Activated T-cell treated with anti-CD3 and anti-CD28 coated beads, Interleukin-2, amount 50 U/mL, for 72 hours (primary cell): ENCODE measurements around the gene EXOSC1. TPM values are rescaled to one million over a fixed set of nuclear protein-coding genes. Genes with fewer than 3 reads are reported as not detected.
"Not testable (repeated sequence)": the region's sequence is repeated elsewhere in the genome, so short reads cannot be mapped to it uniquely, and the experiment has no call there.

Experiments used
- ATAC-seq, 2 donors: fragments of 150-1000 bp; cut with Tn5 transposase; replicated peaks in 1 of 2; 2 replicates each; pipeline ENCODE4 v1.10.0; 2021; ENCODE audit warnings: moderate library complexity in 2 of 2, mild to moderate bottlenecking in 1 of 2
- DNase-seq, 2 donors: peaks; one replicate each; pipeline ENCODE4 v3.0.0; 2021 to 2022; ENCODE audit warnings: mixed read lengths in 1 of 2
- H3K27ac Mint-ChIP-seq: one replicate; pipeline ENCODE4 v1.8.0; 2022; ENCODE audit warnings: mild to moderate bottlenecking, moderate library complexity, mixed read lengths
- H3K27me3 Mint-ChIP-seq: one replicate; pipeline ENCODE4 v1.8.0; 2022; ENCODE audit warnings: low read depth, mixed read lengths
- H3K36me3 Mint-ChIP-seq, 2 donors: one replicate each; pipeline ENCODE4 v1.8.0; 2022; ENCODE audit warnings: mixed read lengths in 2 of 2, mild to moderate bottlenecking in 1 of 2; ENCODE audit not compliant: insufficient read depth in 2 of 2
- H3K4me1 Mint-ChIP-seq: one replicate; pipeline ENCODE4 v1.8.0; 2022; ENCODE audit warnings: low read depth, mixed read lengths
- H3K4me3 Mint-ChIP-seq, 2 donors: one replicate each; pipeline ENCODE4 v1.8.0; 2022; ENCODE audit warnings: mild to moderate bottlenecking in 2 of 2, mixed read lengths in 2 of 2, moderate library complexity in 2 of 2
- H3K9me3 Mint-ChIP-seq, 2 donors: one replicate each; pipeline ENCODE4 v1.8.0; 2022; ENCODE audit warnings: mixed read lengths in 2 of 2
- total RNA-seq, 2 donors: library from RNA; stranded (reverse); gene quantifications; one replicate each; pipeline ENCODE4 v1.2.3, GENCODE V29; 2022

Gene EXOSC1
- total RNA-seq, 2 donors from 2014 or later, result 75.3 to 75.7 TPM

DNA sequence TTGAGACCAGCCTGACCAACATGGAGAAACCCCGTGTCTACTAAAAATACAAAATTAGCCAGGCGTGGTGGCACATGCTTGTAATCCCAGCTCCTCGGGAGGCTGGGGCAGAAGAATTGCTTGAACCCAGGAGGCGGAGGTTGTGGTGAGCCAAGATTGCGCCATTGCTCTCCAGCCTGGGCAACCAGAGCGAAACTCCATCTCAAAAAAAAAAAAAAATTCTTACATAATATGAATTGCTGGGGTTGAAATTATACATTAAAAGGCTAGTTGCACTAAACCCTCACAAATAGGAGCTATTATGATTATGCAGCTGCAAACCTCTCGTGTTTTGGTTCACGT lies 22.1 kb downstream of the EXOSC1 start:
- Mint-ChIP-seq H3K27ac (peak overlapping the region; percentile 98), H3K4me1 (peaks cover 69% of the 10 kb centered on the region), H3K4me3 (peak overlapping the region; percentile 70 to 76), H3K36me3 (peaks cover 16 to 17% of the 10 kb centered on the region in 2 donors)
- DNase-seq, H3K9me3 Mint-ChIP-seq, ATAC-seq, H3K27me3 Mint-ChIP-seq: not testable (repeated sequence)

DNA sequence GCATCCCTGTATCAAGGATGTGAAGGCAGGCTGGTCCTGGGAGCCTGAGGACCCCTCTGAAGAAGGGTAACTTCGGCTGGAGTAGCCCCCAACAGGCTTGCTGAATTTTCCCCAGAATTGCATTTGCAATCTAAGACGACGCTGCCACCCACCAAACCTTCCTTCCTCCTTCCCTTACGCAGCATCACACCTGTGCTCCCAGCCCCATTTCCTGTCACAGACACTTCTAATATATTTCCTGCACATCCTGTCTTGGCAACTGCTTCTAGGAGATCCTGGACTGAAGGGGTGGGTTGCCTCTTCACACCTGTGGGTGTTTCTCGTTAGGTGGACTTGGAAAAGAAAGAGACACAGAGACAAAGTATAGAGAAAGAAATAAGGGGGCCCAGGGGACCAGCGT lies 29.2 kb downstream of the EXOSC1 start:
- DNase-seq, result no peak
- Mint-ChIP-seq H3K9me3 (no peaks in the 10 kb centered on the region), H3K36me3 (peaks cover 2 to 7% of the 10 kb centered on the region in 2 donors), H3K27me3 (no peaks in the 10 kb centered on the region), H3K27ac (peak overlapping the region; percentile 17), H3K4me1 (peaks cover 94% of the 10 kb centered on the region), H3K4me3 (peak overlapping the region; percentile 25 to 38)
- ATAC-seq, result no peak

GRCh38 chr10:97412891-97413304 lies 32.9 kb downstream of the EXOSC1 start:
- DNase-seq, result peak; percentile 79 to 85
- Mint-ChIP-seq H3K4me1 (peaks cover 67% of the 10 kb centered on the region), H3K4me3 (peak overlapping the region; percentile 60 to 70), H3K27ac (peak overlapping the region; percentile 40), H3K27me3 (no peaks in the 10 kb centered on the region), H3K9me3 (no peaks in the 10 kb centered on the region), H3K36me3 (peaks cover 0 to 2% of the 10 kb centered on the region in 2 donors)
- ATAC-seq, result peak; percentile 80 to 86

DNA sequence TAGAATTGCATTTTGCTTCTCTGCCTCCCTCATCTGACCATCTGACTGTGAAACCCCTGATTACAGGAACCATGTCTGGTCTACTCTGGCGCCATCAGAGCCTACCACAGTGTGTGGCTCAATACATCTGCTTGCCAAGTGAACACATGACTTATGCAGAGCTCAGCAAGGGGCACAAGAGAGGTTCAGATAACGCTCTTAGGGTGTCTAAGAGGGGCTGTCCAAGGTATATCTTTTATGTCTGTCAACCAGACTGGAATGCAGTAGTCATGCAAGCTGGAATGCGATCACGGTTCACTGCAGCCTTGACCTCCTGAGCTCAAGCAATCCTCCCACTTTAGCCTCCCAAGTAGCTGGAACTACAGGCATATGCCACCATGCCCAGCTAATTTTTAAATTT lies 34.4 kb downstream of the EXOSC1 start:
- H3K4me1 Mint-ChIP-seq, result peaks cover 60% of the 10 kb centered on the region
- H3K4me3 Mint-ChIP-seq, result no peak overlapping the region
- ATAC-seq, result no peak

DNA sequence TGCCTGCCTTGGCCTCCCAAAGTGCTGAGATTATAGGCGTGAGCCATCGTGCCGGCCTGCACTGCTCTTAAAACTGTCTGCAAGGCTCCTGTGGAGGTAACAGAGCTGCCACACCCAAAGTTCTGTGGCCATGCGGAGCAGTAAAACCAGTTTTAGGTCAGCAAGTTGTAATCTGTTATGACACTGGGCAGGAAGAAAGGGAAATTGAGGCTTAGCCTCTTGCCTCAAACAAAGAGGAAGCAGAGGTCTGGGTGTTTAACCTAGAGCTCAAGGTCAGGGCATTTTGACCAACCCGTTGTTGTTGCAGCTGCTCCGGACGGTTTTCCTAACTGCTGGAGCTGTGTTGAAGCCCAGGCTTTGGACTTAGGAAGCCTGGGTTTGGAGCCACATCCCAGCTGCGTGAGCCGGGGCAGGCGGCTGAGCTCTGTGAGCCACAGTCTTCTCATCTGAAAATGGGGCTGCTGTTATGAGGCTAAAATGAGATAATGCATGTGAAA lies 37.3 kb downstream of the EXOSC1 start:
- DNase-seq, result no peak
- no peaks in the 10 kb centered on the region for H3K27me3 Mint-ChIP-seq
- peaks cover 32% of the 10 kb centered on the region for H3K4me1 Mint-ChIP-seq
- no peaks in the 10 kb centered on the region for H3K9me3 Mint-ChIP-seq
- H3K36me3 Mint-ChIP-seq, result no peaks in the 10 kb centered on the region
- no peak for ATAC-seq
- H3K27ac Mint-ChIP-seq, result no peak overlapping the region
- H3K4me3 Mint-ChIP-seq, result no peak overlapping the region

More for the DNA sequence above, 34.4 kb downstream of the EXOSC1 start:
- Mint-ChIP-seq H3K9me3 (no peaks in the 10 kb centered on the region), H3K27me3 (no peaks in the 10 kb centered on the region), H3K27ac (no peak overlapping the region), H3K36me3 (peaks cover 0 to 2% of the 10 kb centered on the region in 2 donors)
- no peak for DNase-seq

- H3K27me3 Mint-ChIP-seq, result no peaks in the 10 kb centered on the region
- no peak overlapping the region for H3K27ac Mint-ChIP-seq
- H3K4me3 Mint-ChIP-seq, result peak overlapping the region in 1 of 2 donors; percentile 50
- ATAC-seq (no peak), DNase-seq (no peak)
- no peaks in the 10 kb centered on the region for H3K36me3 Mint-ChIP-seq
- H3K4me1 Mint-ChIP-seq, result peaks cover 25% of the 10 kb centered on the region
- H3K9me3 Mint-ChIP-seq, result no peaks in the 10 kb centered on the region
These were observed 37.9 kb downstream of the EXOSC1 start for GRCh38 chr10:97407952-97408248.

DNA sequence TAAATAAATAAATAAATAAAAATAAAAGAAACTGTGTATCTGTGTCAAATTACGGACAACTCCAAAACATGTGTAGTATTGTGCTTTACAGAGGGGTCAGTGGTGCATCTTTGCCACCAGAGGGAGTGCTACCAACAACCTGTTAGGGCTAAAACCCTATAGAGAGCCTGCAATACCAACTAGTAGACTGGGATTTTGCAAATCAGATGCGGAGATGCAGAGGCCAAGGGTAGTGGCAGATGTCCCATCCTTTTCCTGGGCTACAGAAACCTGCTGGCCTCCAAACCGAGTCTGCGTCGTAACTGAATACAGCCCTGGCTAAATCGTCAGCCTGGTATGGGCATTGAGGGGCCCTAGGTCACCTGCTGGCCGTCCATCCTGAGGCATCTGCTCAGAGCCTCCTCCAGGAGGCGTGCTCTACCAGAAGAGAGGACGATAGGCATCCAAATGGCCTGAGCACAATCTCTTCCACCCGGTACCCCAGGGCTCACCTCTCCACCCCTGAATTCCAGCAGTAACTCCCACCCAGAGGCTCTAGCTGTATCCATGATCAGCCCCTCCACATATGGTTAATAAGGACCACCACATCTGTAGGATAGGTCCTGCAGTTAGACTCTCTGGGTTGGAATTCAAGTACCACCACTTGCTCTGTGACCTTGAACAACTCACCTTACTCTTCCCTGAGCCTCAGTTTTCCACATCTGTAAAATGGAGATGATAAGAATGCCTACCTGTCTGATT lies 38.4 kb downstream of the EXOSC1 start:
- Mint-ChIP-seq H3K4me1 (peaks cover 20% of the 10 kb centered on the region), H3K27ac (no peak overlapping the region), H3K27me3 (no peaks in the 10 kb centered on the region), H3K4me3 (peak overlapping the region; percentile 44 to 50), H3K36me3 (no peaks in the 10 kb centered on the region), H3K9me3 (no peaks in the 10 kb centered on the region)
- DNase-seq (peak; percentile 72 to 73), ATAC-seq (peak; percentile 96 to 97)

DNA sequence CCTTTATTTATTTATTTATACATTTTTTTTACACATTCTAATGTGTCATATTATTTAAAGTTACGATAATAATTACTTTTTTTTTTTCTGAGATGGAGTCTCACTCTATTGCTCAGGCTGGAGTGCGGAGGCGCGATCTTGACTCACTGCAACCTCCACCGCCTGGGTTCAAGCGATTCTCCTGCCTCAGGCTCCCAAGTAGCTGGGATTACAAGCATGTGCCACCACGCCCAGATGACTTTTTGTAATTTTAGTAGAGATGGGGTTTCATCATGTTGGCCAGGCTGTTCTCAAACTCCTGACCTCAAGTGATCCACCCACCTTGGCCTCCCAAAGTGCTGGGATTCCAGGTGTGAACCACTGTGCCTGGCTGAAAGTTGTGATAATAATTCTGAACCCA lies 39.3 kb downstream of the EXOSC1 start:
- H3K4me1 Mint-ChIP-seq, result peaks cover 19% of the 10 kb centered on the region
- not testable (repeated sequence) for H3K36me3 Mint-ChIP-seq, DNase-seq, H3K9me3 Mint-ChIP-seq, H3K27ac Mint-ChIP-seq, H3K4me3 Mint-ChIP-seq, H3K27me3 Mint-ChIP-seq, ATAC-seq

DNA sequence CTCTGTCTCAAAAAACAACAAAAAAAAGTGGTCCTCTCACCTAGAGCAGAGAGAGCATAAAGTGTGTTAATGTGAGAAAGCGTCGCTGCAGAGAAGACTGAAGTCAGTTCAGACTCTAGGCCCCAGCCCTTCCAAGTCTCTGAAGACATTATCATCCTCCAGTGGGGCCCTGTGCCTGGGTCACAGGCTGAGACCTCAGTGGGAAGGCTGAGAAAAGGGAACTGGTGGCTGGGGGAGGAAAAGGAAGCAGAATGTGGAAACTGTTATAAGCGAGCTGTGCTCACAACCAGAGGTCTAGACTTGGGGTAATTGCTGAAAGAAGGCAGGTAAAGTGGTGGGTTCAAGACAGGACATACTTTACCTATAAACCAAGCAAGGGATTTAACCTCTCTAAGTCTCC lies 39.7 kb downstream of the EXOSC1 start:
- DNase-seq (no peak), ATAC-seq (no peak)
- H3K4me1 Mint-ChIP-seq, result peaks cover 23% of the 10 kb centered on the region
- no peak overlapping the region for H3K4me3 Mint-ChIP-seq
- H3K27ac Mint-ChIP-seq, result no peak overlapping the region
- H3K9me3 Mint-ChIP-seq, result no peaks in the 10 kb centered on the region
- no peaks in the 10 kb centered on the region for H3K36me3 Mint-ChIP-seq
- H3K27me3 Mint-ChIP-seq, result no peaks in the 10 kb centered on the region

DNA sequence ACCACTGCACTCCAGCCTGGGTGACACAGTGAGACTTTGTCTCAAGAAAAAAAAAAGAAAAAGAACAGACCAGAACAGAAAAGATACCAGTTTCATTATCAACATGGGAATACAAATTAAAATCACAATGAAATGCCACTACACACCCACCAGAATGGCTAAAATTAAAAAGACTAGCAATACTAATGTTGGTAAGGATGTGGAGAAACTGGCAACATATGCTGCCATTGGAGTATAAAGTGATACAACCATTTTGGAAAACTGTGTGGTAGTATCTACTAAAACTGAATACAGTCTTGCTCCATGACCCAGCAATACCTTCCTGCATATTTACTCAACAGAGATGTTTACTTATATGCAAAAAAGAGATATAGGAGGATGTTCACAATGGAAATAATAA lies 41.8 kb downstream of the EXOSC1 start:
- H3K4me3 Mint-ChIP-seq, result no peak overlapping the region
- no peaks in the 10 kb centered on the region for H3K36me3 Mint-ChIP-seq
- no peak overlapping the region for H3K27ac Mint-ChIP-seq
- ATAC-seq, result no peak
- DNase-seq, result no peak
- no peaks in the 10 kb centered on the region for H3K27me3 Mint-ChIP-seq
- peaks cover 29% of the 10 kb centered on the region for H3K4me1 Mint-ChIP-seq
- no peaks in the 10 kb centered on the region for H3K9me3 Mint-ChIP-seq

- no peak for ATAC-seq
- peaks cover 16% of the 10 kb centered on the region for H3K4me1 Mint-ChIP-seq
- no peaks in the 10 kb centered on the region for H3K27me3 Mint-ChIP-seq
- no peak for DNase-seq
- H3K36me3 Mint-ChIP-seq, result no peaks in the 10 kb centered on the region
- no peaks in the 10 kb centered on the region for H3K9me3 Mint-ChIP-seq
- peak overlapping the region; percentile 89 for H3K27ac Mint-ChIP-seq
- H3K4me3 Mint-ChIP-seq, result peak overlapping the region; percentile 97 to 98
These were observed 44.3 kb downstream of the EXOSC1 start for GRCh38 chr10:97401455-97401919.

DNA sequence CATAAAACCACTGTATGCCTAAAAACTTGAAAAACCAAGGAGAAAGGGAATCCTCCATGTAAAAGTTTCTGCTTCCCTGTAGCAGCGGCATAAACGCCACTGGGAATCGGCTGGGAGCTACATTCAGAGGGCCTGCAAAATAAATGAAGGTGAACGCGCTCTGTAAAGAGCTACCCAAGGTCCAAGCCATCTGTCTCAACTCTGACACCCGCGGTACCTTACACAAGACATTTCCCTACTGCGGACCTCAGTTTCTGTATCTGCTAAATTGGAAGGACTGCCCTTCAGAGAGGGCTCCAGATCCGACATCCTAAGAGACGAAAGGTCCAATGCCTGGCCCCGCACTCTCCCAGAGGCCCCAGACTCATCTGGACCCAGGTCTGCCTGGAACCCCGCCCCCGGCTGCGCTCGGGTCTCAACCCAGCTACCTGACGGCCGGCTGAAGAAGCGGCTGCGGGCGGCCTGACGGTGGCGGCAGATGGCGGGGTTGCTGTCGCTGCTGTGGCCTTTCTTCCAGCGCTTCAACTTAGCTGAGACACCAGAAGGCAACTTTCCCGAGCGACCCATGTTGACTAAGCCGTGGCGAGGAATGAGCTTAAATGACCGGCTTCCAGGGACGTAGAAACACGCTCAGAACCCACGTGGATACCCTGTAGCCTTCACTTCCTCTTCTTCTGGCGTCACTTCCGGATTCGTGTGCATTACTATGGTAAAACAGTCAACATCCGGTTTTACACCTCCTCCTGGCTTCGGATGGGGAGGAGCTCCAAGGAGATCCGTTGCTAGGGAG lies 44.9 kb downstream of the EXOSC1 start, which contains the start of gene RRP12:
Gene RRP12 (minus strand): TSS at position 676 of the 790 bp plus-strand sequence. CDS start 109 bp downstream, at position 567.
- peak within 1 kb of the TSS; percentile 89 for H3K27ac Mint-ChIP-seq
- peak; percentile 85 to 88 for DNase-seq
- peak; percentile 99 for ATAC-seq
- H3K4me1 Mint-ChIP-seq, result peaks cover 16% of the 10 kb centered on the region
- H3K4me3 Mint-ChIP-seq, result peak within 1 kb of the TSS; percentile 97 to 98
- no peaks in the 10 kb centered on the region for H3K27me3 Mint-ChIP-seq
- H3K9me3 Mint-ChIP-seq, result no peaks in the 10 kb centered on the region
- H3K36me3 Mint-ChIP-seq, result peaks cover 0 to 3% of the 10 kb centered on the region in 2 donors

DNA sequence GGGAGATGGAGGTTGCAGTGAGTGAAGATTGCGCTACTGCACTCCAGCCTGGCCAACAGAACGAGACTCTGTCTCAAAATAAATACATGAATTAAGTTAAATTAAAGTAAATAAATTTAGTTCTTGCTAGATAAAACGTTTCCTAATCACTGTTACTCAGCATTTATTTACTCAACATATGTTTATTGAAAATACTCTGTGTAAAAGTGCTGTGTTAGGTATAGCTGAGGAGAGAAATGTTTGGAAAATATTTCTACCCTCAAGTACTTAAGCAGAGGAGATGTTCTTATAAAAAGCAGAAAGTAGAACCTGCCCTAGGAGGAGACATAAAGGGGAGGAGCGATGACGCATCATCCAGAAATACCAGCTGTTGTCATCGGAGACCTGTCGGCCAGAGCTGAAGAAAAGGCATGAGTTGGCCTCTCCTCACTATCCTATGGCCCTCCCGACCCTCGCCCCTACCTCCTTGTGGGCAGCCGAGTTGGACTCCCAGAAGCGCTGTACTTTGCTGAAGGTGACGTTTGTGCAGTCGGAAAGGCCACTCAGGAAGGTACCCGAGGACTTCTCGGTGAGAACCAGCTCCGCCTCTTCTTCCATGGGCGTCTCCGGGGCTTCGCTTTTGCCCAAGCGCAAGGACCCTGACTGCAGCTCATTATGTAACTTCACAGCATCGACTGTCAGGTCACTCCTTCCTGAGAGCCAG lies 45.8 kb downstream of the EXOSC1 start:
- no peak overlapping the region for H3K27ac Mint-ChIP-seq
- H3K4me1 Mint-ChIP-seq, result peaks cover 16% of the 10 kb centered on the region
- peaks cover 0 to 6% of the 10 kb centered on the region in 2 donors for H3K36me3 Mint-ChIP-seq
- DNase-seq, result no peak
- no peak for ATAC-seq
- no peaks in the 10 kb centered on the region for H3K9me3 Mint-ChIP-seq
- no peaks in the 10 kb centered on the region for H3K27me3 Mint-ChIP-seq
- H3K4me3 Mint-ChIP-seq, result peak overlapping the region; percentile 97 to 98
